NCI-H1092 treated with DMSO at 0.1 percent for 48 hours (cell line): ENCODE measurements around the gene MLLT1.

ENCODE experiments used
- DNase-seq: peaks from one replicate; lab custom pipeline; 2025; lab: John Stamatoyannopoulos, UW

Gene MLLT1

DNA sequence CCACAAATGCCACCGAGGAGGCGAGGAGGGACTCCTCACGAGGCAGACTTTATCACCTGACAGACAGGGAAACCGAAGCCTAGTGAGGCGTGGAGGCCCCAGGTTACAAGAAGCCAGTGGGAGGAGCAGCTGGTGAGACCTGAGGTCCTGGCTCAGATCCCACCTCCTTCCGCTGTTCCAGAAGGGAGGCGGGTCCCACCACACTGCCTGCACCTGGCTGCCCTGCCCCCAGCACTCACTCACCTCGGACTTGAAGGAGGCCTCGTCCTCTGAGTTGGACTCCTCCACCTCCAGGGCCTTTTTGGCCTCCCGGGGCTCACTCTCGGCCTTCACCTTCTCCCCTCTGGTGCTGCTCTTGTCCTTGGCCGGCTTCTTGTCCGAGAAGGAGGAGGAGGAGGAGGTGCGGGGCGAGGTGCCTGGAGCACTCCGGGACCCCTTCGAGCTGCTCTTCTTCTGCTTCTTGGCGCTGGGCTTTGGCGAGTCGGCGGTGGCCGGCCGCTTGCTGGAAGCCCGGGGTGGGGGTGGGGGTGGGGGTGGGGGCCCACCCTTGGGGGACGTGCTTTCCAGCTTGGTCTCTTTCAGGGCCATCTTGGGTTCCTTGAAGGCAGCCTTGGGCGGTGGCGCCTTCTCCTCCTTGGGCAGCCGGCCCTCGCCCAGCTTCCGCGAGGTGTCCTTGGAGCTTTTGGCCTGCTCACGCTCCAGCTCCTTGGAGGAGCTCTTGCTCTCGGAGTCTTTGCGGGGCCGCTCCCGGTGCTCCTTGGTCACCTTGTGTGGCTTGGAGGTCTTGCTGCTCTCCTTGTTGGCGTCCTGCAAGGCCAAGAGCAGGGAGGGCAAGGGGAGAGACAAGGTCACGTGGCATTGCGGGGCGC lies 57.7 kb downstream of the MLLT1 start:
- no peak for DNase-seq

DNA sequence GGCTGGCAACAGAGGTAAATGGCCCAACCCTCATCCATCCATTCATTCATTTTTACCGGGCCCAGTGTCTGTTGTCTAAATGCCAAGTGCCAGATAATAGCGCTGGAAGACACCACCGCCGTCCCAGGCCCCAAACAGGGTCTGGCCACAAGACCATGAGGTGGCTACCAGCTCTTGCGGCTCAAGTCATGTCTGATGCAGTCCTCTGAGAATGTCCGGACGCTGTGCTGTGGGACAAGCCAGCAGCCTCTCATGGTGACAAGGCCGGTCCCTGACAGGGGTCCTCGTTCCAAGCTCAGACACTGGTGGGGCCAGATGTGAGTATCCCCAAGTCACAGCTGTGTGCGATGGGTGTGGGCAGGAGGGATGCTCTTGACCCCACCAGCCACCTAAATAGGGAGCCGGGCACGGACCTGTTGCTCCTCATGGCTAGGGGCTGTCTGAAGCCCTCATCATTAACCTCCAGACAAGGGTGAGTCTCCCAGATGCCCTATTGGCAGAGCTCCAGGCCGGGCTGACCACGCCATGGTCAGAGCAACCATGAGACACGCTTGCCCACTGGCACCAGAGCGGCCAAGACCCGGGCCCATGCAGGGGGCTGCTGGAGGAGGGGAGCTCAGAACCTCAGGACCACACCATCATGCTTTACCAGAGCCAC lies 58.4 kb downstream of the MLLT1 start:
- DNase-seq = no peak

DNA sequence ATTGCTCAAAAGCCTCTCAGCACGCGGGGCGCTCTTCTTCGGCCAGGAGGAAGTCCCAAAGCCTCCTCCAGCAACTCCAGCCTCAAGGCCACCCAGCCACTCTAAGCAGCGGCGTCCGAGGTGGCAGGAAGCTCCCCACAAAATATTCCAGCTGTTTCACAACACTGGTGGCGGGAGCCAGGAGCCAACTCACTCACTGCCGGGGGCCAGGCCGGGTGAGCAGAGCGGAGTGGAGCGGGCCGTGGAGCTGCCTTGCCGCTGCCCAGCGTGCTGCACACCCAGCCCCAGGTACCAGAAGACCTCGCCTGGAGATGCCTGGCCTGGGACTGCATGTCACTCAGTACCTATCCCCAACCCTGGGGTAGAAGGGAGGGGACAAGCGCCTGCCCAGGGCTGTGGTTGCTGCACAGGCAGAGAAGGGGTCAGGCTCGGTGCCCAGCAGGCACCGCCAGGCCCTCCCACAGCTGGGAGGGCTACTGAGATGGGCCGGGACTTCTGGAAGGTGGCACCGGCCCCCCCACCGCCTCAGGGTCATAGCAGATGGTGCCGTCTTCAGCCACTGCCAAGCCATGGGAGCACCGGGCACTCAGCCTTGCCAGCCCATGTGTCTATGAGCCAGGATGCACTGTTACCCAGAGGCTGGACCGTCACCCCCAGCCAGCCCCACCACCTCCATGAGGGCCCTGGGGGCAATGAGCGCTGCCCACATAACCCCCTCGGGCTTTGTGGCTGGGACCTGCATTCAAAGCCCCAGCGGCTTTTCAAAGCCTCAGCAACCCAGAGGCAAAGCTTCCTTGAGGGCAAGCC lies 59.2 kb downstream of the MLLT1 start:
- no peak for DNase-seq

DNA sequence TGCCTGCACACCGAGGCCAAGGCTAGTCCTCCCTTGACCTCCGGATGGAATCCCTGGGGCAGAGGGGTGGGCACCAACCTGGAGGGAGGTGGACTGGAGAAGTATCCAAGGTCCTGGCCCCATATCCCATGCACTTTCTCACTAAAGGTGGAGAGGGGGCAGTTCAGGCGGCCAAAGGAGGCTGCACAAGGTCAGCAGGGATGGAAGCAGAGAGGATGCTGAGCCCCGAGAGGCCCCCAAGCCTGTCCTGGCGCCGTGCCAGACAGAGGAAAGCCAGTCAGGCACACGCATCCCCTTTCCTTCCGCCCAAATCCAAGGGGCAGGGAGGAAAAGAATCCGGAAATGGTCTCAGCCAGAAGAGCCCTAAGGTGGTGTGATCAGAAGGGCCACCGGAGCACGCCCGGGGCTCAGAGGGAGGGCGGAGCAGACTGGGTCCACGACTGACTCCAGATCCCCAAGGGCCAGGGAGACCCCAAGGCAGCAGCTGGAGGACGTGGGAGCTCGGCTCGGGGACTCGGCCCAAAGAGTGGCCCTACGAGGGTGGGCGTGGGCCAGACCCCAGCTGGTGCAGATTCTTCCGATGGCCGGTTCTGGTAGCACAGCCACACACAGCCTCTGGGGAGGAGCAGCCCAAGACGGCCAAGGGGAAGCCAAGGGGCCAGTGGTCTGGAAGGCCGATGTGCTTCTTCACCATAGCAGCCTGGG lies 60.0 kb downstream of the MLLT1 start:
- DNase-seq = no peak

DNA sequence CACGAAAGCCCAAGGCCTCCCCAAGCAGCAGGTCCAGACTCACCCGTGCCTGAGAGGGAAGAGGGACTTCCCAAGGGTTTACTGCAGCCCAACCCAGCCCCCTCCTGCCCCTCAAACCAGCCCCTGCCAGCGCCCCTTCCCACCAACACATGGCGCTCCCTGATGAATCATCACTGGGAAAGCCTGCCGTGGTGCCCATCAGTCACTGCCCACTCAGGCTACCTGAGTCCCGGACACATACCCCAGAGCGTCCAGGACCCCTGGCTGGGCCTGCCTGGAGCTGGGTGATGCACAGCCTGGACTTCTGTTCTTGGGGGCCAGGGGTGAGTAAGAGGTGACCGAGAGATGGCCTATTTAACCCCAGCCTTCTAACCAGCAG lies 60.6 kb downstream of the MLLT1 start:
- no peak for DNase-seq

DNA sequence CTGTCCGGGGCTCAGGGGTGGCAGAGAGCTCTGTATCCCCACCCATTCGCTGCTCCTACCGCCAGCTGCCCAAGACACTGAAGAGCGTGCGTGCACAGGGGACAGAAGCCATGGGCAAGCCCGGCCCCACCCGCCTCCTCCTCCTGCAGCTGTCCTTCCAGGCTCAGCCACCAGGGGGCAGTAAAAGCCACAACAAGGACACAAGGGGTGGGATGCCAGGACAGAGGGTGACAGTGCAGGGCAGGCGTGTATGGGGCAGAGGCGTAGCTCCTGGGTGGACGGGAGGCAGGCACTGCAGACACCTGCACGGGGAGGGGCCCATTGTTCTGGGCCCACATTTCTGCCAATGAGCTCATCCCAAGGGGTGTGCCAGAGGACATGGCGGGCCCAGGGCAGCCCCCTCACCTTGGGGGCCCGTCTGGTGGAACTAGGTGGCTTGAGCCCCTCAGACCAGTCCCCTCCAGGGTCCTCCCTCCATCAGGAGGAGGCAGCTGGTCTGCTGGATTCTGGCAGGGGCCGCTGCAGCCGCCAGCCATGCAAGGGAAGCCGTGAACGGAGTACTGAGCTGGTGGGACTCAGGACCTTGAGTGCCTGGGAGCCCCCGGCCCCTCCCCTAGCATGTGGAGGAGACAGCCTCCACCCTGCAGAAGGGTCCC lies 61.2 kb downstream of the MLLT1 start:
- peak; percentile 19 for DNase-seq

DNA sequence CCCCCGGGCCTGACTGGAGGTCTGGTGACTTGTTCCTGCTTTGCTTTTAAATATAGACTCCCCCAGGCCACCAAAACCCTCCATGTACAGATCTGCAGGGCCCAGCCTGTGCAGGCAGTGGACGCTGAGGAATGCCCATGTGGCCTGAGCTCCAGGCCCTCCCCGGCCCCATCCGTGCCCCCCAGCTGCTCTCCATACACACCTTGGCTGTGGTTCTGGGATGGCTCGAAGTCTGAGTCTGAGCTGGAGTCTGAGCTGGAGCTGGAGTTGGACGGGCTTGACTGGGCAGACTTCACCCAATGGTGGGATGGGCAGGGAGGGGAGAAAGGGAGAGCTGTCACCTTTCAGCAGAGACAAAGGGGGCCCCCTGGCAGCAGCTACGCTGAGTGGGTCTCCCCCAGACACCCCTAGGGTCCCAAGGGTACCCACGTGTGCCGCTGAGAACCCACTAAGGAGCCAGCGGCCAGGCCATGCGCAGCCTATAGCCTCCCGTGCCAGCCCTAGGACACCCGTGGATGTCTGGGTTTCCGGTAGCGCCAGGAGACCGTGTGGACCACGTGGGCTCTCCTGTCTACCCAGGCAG lies 61.9 kb downstream of the MLLT1 start:
- DNase-seq = no peak

DNA sequence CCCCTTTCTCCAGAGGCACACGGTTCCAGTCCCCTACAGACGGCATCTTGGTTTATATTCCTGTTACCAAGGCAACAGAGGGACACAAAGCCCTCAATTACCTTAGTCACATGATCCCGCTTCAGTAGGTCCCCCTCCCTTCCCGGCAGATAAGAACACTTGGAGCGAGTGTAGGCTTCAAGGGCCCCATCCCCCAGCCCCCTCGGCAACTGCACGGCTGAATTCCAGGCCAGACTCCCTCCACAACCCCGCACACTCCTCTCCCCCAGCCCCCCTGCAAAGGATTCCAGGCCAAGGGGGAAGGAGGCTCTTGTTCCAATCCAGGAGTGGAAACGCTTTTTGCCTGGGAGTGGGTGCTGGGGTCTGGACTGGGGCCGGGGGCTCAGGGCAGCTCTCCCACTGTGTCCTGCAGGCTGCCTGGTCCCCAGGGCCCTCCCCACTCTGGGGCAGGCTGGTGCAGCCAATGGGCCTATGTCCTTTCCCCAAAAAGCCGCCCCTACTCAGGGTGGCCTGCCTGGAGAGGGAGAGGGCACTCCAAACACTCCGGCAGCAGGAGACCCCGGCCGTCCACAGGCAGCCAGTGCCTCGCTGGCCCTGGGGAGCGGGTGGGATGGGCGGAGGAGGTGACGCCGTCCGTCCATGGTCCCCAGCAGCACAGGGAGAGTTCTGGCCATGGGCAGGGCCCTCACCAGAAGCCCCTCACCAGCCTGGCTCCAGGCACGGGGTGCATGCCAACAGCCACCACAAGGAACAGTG lies 62.6 kb downstream of the MLLT1 start:
- no peak for DNase-seq

DNA sequence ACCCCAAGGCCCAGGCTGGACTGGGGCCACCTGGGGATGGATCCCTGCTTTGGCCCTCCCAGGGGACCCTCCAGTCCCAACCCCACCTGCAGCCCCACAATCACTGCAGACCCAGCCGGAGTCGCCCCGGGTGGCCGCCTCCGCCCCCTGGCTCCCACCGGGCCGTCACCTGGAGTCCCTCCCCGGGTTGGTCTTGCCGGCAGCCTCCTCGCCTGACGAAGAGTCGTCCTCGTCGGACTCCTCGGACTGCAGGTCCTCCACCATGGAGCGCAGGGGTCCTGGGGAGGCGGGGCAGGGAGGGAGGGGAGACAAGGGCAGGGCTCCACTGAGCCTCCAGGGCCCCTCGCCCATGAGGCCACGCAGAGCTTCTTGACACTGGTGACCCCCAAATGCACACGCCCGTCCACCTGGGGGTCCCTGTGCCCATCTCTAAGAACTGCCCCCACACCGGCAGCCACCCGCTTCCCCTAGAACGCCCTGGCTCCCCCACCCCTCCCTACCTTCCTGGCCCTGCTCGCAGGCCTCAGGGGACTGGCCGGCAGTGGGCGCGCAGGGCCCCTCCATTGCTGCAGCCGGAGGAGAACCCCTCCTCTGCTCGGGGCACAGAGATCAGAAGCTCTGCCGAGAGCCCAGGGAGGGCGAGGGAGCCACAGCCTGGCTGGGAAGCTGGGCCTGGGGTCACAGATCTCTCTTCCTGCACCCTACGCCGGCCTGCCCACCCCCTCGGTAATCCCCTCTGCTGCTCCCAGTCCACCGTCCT lies 63.4 kb downstream of the MLLT1 start:
- no peak for DNase-seq

DNA sequence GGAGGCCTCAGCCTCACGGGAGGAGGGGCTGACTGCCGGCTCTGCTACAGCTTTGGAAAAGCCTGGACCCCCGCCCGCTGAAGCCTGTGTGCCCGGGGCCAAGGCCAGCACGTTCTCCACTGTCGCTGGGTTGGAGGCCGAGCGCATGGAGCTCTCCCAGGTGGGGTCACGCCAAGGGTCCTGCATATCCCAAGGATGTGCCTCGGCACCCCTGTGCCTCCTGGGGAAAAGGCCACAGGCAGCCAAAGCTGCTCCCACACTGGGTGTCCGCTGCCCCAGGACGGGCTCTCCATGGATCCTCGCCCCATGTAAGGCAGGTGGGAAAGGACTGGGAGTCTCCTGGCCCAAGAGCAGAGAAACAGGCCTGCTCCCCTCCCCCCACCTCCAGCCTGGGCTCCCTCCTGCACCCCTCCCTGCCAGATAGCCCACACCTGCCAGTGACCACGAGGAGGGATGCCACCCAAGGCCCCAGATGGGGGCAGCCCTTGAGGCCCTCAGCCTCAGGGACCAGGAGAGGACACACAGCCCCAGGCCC lies 64.0 kb downstream of the MLLT1 start:
- no peak for DNase-seq

DNA sequence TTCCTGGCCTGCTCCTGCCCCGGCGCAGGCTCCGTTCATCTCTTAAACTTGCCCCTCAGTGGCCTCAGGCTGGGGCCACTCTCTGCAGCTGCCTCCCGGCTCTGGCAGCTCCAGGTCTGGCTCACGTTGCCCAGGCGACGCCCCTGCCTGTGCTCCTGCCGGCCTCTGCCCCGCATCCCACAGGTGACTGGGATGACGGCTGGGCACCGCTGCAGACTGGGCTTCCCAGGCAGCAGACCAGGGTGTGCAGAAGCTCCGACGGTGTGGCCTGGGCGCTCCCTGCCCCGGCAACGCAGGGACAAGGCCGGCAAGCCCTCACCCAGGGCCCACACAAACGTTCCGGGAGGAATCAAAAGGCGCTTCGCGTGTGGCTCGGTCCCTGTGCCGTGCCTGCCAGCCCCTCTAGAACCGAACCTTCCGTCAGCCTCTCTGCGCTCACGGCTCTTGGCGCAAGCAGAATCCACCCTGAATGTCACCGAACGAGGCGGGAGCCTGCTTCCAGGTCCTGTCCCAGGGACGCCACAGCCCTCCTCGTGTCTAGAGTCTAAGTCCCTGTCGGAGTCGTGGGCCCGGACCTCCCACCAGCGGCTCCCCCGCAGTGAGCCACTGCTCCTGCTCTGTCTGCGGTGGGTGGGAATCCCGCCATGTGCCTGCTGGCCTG lies 64.8 kb downstream of the MLLT1 start:
- no peak for DNase-seq

DNA sequence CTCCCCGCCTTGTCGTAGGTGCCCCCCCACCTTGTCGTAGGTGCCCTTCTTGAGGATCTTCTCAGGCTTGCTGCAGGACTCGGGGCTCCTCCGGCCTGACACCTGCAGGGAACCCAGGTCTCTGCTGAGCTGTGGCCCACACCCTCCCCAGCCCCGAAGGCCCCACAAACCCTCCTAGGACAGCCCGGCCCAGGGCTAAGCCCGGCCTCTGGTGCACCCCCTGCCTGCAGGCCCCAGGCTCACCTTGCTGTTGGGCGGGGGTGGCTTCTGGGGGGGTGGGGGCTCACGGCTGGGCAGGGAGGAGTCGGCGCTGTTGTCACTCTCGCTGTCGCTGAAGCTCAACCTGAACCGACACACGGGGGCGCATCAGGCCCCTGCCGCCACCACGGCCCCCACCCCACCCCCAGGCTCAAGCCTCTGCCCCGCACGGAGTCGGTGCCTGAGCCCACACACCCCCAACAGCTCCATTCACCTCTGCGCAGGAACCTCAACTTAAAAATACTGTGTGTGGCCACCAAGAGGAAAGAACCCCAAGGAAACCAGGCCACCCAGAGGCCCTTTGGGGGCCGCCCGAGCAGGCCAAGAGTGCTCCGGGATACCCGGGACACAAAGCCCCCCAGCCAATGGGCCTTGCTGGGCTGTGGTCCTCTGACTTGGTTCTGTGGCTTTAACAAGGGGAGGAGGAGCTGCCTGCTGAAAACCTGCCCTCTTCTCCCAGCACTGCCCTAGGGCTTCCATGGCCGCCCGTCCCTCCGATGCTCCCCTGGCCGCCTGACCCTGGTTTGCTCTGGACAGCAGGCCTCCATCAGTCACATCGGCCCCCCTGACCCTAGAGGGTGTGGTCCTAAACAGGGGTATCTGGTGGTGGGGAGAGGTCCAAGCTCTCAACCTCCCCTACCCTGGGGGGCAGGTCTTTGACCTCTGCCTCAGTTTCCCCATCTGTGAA lies 65.8 kb downstream of the MLLT1 start:
- no peak for DNase-seq

DNA sequence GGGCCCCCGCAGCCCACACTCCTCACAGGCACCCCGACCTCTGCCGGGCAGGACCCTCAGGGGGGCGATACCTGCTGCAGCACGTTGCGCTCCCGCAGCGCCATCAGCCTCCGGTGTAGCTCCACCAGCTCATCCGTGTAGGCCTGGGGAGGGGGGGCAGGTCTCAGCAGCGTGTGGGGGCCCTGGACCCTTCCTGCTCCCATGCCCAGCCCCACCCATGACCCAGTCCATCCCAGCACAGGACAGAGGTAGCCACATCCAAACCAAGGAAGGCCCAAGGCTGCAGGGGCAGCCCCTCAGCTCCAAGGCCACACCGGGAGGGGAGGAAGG lies 66.5 kb downstream of the MLLT1 start:
- DNase-seq = no peak

DNA sequence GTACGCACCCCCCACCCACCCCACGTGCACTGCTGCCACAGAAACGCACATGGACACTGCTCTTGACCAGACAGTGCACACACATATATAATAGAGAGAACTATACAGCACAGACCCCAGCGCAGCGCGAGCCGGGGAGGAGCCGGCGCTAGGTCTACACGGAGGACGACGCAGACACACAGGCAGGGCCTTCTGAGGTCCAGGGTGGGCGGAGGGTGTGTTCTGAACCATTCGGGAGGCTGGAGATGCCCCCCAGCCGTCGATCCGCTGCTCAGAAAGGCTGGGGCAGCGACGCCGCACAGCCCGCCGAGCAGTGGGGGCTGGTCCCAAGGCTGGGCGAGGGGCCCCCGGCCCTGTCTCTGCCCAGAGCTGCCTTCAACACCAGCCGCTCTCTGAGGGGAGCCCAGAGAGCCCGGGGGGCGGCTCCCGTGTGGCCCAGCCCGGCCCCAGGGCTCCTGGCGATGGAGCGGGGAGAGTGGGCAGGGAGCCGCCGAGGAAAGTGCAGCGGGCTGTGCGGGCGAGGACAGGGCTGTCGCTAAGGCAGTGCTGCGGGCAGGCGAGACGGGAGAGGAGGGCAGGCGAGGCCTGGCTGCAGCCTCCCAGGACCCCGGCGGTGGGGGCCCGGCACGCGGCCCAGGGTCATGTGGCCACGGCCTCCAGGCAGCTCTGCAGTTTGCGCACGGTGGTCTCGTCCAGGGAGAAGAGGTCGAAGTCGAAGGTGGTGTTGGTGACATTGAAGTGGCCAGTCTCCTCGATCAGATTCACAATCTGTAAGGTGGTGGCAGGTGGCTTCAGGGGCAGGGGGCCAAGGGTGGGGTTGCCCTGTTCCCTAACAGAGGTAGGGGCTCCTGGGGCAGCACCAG lies 67.1 kb downstream of the MLLT1 start:
- no peak for DNase-seq

DNA sequence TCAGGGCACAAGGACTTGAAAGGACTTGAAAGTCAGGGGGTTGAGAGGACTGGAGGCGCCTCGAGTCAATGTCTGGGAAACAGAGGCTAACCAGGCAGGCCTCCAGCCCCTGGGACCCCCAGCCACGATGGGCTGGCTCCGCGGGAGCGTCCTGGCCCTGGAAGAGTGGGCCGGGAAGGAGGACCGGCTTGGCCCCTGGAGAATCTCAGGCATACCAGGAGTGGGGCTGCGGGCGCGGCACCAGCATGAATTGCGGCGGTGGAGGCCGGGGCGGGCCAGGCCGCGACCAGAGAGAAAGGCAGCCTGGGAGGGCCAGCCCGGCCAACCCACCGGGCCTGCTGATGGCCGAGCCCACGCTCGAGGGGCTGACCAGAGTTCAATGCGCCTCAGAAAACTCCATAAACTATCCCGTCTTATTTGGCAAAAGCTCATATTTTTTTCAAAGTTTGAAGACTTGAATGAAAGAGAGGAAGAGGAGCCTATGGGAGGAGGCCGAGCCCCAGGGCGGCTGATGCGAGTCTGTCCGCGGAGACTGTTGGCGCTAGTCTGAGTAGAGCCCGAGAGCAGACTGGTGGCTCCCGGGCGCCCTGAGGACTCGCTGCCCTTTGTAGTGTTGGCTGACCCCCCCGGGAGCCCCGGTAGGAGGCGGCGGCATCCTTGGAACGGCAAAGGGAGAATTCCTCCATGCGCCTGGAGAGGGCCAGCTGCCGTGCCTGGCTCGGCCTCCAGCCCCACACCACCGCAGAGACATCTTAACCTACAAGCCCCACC lies 68.0 kb downstream of the MLLT1 start:
- no peak for DNase-seq
